Activated CD4-positive, alpha-beta T cell treated with anti-CD3 and anti-CD28 coated beads, Interleukin-2, amount 10 ng/mL, durations not matched to agents 7 days and 5 days (primary cell): ENCODE measurements around the gene DEFB108B. TPM values are rescaled to one million over a fixed set of nuclear protein-coding genes. Genes with fewer than 3 reads are reported as not detected.

Source experiments
- total RNA-seq, 2 experiments: library from RNA; stranded (reverse); gene quantifications; one replicate each; pipeline ENCODE4 v1.2.3, GENCODE V29; 2021

The DEFB108B gene
- total RNA-seq, 2 experiments from 2014 or later = not detected

Other genes with a start within 250 kb of the DEFB108B start
- not detected for gene DEFB131B, start 45.3 kb downstream of the DEFB108B start, total RNA-seq
- 10 to 100 TPM; 15.5 to 18.7 TPM for gene XNDC1N, start 95.4 kb downstream of the DEFB108B start, total RNA-seq
- gene RNF121, start 95.8 kb downstream of the DEFB108B start, total RNA-seq = 10 to 100 TPM; 23.8 to 26.4 TPM
- gene IL18BP, start 165.7 kb downstream of the DEFB108B start, total RNA-seq = 10 to 100 TPM; 15.3 to 16.5 TPM
- 100 to 1,000 TPM; 217 to 227 TPM for gene NUMA1, start 247.3 kb downstream of the DEFB108B start, total RNA-seq
- gene LRRC51, start 247.7 kb downstream of the DEFB108B start, total RNA-seq = 1 to 10 TPM; 9.3 to 9.5 TPM